OCI-LY7 (cell line): ENCODE measurements around the gene ACSS2. TPM values are rescaled to one million over a fixed set of nuclear protein-coding genes. Genes with fewer than 3 reads are reported as not detected.

Experiments
- BruUV-seq: library from RNA; stranded (reverse); fragments of 400-500 nt; replicated peaks from 2 replicates; lab custom pipeline; 2021; lab: Mats Ljungman, UMichigan
- CTCF ChIA-PET: fragments of 300-600 bp; sonication (Branson Sonifier 250); formaldehyde crosslinking; loops from one replicate; lab custom pipeline; 2022; ENCODE audit warnings: antibody characterized with exemption; ENCODE audit not compliant: unreplicated experiment; lab: Charles Lee
- POLR2A ChIA-PET: fragments of 300-600 bp; sonication (Branson Sonifier 250); formaldehyde crosslinking; loops from one replicate; lab custom pipeline; 2022; ENCODE audit warnings: antibody characterized with exemption; lab: Charles Lee
- DNase-seq: peaks from one replicate; pipeline ENCODE4 v3.0.0-alpha.2; 2015; ENCODE audit warnings: low spot score
- H2AFZ ChIP-seq: fragments of 200-600 bp; sonication (generic), shearing (Covaris generic); 2 replicates; pipeline ENCODE4 v1.6.1; 2014; ENCODE audit warnings: mild to moderate bottlenecking, antibody characterized with exemption, low read length, moderate library complexity
- H3K27ac ChIP-seq: fragments of 200-600 bp; sonication (generic); 2 replicates; pipeline ENCODE4 v1.5.1; 2014; ENCODE audit warnings: mixed run types, low read depth, mild to moderate bottlenecking, moderate library complexity, low read length, inconsistent platforms; ENCODE audit not compliant: poor library complexity, severe bottlenecking
- H3K36me3 ChIP-seq: fragments of 200-600 bp; sonication (generic); 2 replicates; pipeline ENCODE4 v1.6.1; 2014; ENCODE audit warnings: mild to moderate bottlenecking, antibody characterized with exemption, low read length, moderate library complexity, mixed read lengths; ENCODE audit not compliant: insufficient read depth
- H3K4me1 ChIP-seq: fragments of 200-600 bp; sonication (generic); 2 replicates; pipeline ENCODE4 v1.5.1; 2014; ENCODE audit warnings: mild to moderate bottlenecking, low read length; ENCODE audit not compliant: insufficient read depth, poor library complexity, severe bottlenecking
- H3K4me2 ChIP-seq: fragments of 200-600 bp; sonication (generic); 2 replicates; pipeline ENCODE4 v1.6.1; 2014; ENCODE audit warnings: mild to moderate bottlenecking, low read length
- H3K4me3 ChIP-seq: fragments of 200-600 bp; sonication (generic); 2 replicates; pipeline ENCODE4 v1.5.1; 2014; ENCODE audit warnings: mild to moderate bottlenecking, low read depth, low read length; ENCODE audit not compliant: poor library complexity, severe bottlenecking
- H3K79me2 ChIP-seq: fragments of 200-600 bp; sonication (generic); 2 replicates; pipeline ENCODE4 v1.6.1; 2016; ENCODE audit warnings: low read depth, mild to moderate bottlenecking, low read length, moderate library complexity, mixed read lengths; ENCODE audit not compliant: insufficient read depth
- H3K9me2 ChIP-seq: fragments of 200-600 bp; sonication (generic); 2 replicates; pipeline ENCODE4 v1.6.1; 2016; ENCODE audit warnings: mild to moderate bottlenecking, low read length, mixed read lengths; ENCODE audit not compliant: insufficient read depth
- H3K9me3 ChIP-seq: fragments of 200-600 bp; sonication (generic); 2 replicates; pipeline ENCODE4 v1.6.1; 2014; ENCODE audit warnings: mild to moderate bottlenecking, mixed run types, low read length, mixed read lengths
- H4K20me1 ChIP-seq: fragments of 200-600 bp; sonication (generic); 2 replicates; pipeline ENCODE4 v1.6.1; 2014; ENCODE audit warnings: mild to moderate bottlenecking, antibody characterized with exemption, low read length, moderate library complexity, mixed read lengths; ENCODE audit not compliant: insufficient read depth
- EZH2phosphoT487 ChIP-seq: fragments of 200-600 bp; sonication (generic); IDR thresholded peaks from 2 replicates; pipeline ENCODE4 v1.6.1; 2018; ENCODE audit warnings: low read depth, borderline replicate concordance, mild to moderate bottlenecking, mixed run types, antibody characterized with exemption, low read length, moderate library complexity, mixed read lengths
- intact Hi-C: fragments of 100-400 bp; cut with micrococcal nuclease; formaldehyde crosslinking; loops from one replicate; pipeline ENCODE4 v1.10.0; 2022; ENCODE audit not compliant: unreplicated experiment
- total RNA-seq, 2 experiments: library from RNA; depleted of rRNA in 1 of 2; stranded (reverse); fragments of >200 nt in 1 of 2; shearing (Covaris generic) in 1 of 2; gene quantifications; 2 replicates each; pipeline ENCODE4 v1.2.3, GENCODE V29; 2014 to 2022
- TF ChIP-seq, protein P1 (sequence below): fragments of 200-600 bp; sonication (generic); conservative IDR thresholded peaks from 2 replicates; pipeline ENCODE4 v1.5.1; 2014; ENCODE audit warnings: mild to moderate bottlenecking, antibody characterized with exemption, low read length, moderate library complexity, mixed read lengths

ACSS2 gene
- total RNA-seq, 2 experiments from 2014 or later = 18.2 to 21.4 TPM

DNA sequence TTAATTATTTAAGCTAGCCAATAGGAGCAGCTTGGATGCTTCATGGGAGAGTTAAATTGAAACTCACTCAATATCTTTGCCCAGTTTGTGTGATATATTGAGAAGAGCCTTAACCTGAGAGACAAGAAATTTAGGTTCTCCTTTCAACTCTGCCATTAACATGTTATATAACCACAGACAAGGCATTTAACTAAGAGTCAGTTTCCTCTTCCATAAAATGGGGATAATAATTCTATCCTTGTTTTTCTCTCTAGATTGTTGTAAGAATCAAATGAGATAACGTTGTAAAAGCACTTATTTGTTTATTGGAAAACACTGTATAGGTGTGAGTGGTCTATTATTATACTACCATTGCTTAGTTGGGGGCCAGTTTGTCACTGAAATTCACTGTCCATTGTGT lies 7.8 kb downstream of the ACSS2 start:
- Histone ChIP-seq H3K4me1 (peaks cover 28% of the 10 kb centered on the region), H3K4me2 (no peak overlapping the region), H4K20me1 (no peaks in the 10 kb centered on the region), H3K36me3 (no peaks in the 10 kb centered on the region; the same call in 1 of the 2 replicates), H3K4me3 (no peak overlapping the region), H3K27ac (no peak overlapping the region), H2AFZ (no peak overlapping the region), H3K9me3 (no peaks in the 10 kb centered on the region), H3K9me2 (no peaks in the 10 kb centered on the region), H3K79me2 (no peaks in the 10 kb centered on the region)
- BruUV-seq = no TSS peak
- ChIA-PET POLR2A (interaction anchor here (1.0 to 1.6 kb wide), 2 partner anchors 8 to 71 kb away, joined by 3 read pairs; partner anchors contain the start of genes ACSS2, GSS and MYH7B), CTCF (no interaction called here)
- no peak for DNase-seq
- TF ChIP-seq EZH2phosphoT487 = no peak
- TF ChIP-seq, protein P1, sequence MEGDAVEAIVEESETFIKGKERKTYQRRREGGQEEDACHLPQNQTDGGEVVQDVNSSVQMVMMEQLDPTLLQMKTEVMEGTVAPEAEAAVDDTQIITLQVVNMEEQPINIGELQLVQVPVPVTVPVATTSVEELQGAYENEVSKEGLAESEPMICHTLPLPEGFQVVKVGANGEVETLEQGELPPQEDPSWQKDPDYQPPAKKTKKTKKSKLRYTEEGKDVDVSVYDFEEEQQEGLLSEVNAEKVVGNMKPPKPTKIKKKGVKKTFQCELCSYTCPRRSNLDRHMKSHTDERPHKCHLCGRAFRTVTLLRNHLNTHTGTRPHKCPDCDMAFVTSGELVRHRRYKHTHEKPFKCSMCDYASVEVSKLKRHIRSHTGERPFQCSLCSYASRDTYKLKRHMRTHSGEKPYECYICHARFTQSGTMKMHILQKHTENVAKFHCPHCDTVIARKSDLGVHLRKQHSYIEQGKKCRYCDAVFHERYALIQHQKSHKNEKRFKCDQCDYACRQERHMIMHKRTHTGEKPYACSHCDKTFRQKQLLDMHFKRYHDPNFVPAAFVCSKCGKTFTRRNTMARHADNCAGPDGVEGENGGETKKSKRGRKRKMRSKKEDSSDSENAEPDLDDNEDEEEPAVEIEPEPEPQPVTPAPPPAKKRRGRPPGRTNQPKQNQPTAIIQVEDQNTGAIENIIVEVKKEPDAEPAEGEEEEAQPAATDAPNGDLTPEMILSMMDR = no peak
- intact Hi-C loops = no loop called here

DNA sequence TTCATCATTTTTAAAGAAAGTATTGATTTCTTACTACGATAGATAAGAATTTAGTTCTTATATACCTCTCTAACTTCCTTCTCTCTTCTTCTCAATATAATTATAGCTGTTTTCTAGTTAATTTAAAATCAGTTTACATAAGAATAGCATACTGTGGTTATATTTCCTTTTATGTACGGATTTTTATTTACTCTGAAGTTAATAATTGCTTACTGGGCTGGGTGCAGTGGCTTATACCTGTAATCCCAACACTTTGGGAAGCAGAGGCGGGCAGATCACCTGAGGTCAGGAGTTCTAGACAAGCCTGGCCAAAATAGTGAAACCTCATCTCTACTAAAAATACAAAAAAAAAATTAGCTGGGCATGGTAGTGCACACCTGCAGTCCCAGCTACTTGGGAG lies 9.7 kb downstream of the ACSS2 start:
- no peaks in the 10 kb centered on the region; the same call in 1 of the 2 replicates for H3K36me3 ChIP-seq
- H3K4me1 ChIP-seq = peaks cover 31% of the 10 kb centered on the region
- H3K27ac ChIP-seq = no peak overlapping the region
- no peak overlapping the region for H2AFZ ChIP-seq
- no peaks in the 10 kb centered on the region for H4K20me1 ChIP-seq
- intact Hi-C loops = no loop called here
- no peak for DNase-seq
- no peaks in the 10 kb centered on the region for H3K9me3 ChIP-seq
- no peak for TF ChIP-seq EZH2phosphoT487
- TF ChIP-seq, protein P1 = no peak
- no peaks in the 10 kb centered on the region for H3K9me2 ChIP-seq
- CTCF ChIA-PET = no interaction called here
- no peaks in the 10 kb centered on the region for H3K79me2 ChIP-seq
- no peak overlapping the region for H3K4me2 ChIP-seq
- BruUV-seq = no TSS peak
- POLR2A ChIA-PET = interaction anchor here (0.6 to 1.0 kb wide), 4 partner anchors 9 to 67 kb away, joined by 3 to 5 read pairs (median 4); no protein-coding TSS in a partner anchor
- H3K4me3 ChIP-seq = no peak overlapping the region

DNA sequence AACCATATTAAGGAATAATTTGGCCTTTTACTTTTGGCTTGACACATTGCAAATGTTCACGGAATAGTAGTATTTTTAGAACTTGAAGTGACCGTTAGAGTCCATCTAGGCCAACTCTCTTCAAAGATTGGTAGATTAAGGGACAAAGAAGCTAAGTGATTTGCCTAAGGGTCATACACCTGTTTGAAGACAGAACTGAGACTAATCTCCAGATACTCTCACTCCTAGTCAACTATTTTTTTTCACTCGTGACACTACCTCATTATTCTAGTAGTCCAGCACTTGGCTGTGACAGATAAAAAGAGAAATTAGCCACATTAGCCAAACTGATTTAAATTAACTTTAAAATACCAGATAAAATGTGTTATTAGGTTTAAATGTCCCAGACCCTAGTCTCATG lies 10.6 kb downstream of the ACSS2 start:
- TF ChIP-seq EZH2phosphoT487 = no peak
- TF ChIP-seq, protein P1 = no peak
- no peaks in the 10 kb centered on the region for H4K20me1 ChIP-seq
- H3K9me2 ChIP-seq = no peaks in the 10 kb centered on the region
- DNase-seq = peak; percentile 61
- ChIA-PET CTCF (no interaction called here), POLR2A (interaction anchor here (0.5 to 1.8 kb wide), 6 partner anchors 8 to 194 kb away, joined by 3 to 9 read pairs (median 4); no protein-coding TSS in a partner anchor)
- H2AFZ ChIP-seq = peak overlapping the region; percentile 58; the same call in 1 of the 2 replicates
- H3K79me2 ChIP-seq = no peaks in the 10 kb centered on the region
- H3K4me3 ChIP-seq = peak overlapping the region; percentile 9
- peaks cover 39% of the 10 kb centered on the region for H3K4me1 ChIP-seq
- intact Hi-C loops = no loop called here
- no TSS peak for BruUV-seq
- H3K36me3 ChIP-seq = no peaks in the 10 kb centered on the region; the same call in 1 of the 2 replicates
- peak overlapping the region; percentile 48 for H3K4me2 ChIP-seq
- H3K27ac ChIP-seq = peak overlapping the region; percentile 60
- H3K9me3 ChIP-seq = no peaks in the 10 kb centered on the region
